ENCODE measurements around the gene KCTD10.

Gene KCTD10

GRCh38 chr12:109500406-109501185 lies 23.5 kb upstream of the KCTD10 start:
- no peak overlapping the region for H3K4me3 ChIP-seq (ENCODE audit: low read depth in 1 of 2, low read length in 2 of 2)
- DNase-seq (no peak), ATAC-seq (ENCODE audit: insufficient read depth, low read depth) (no peak)
- H3K9me3 ChIP-seq (ENCODE audit: insufficient read depth, low read length, severe bottlenecking) = no peaks in the 10 kb centered on the region
- peaks cover 74% of the 10 kb centered on the region for H3K36me3 ChIP-seq (ENCODE audit: insufficient read depth, low read length)
- H3K4me1 ChIP-seq (ENCODE audit: insufficient read depth, low read length) = no peaks in the 10 kb centered on the region
- no peak overlapping the region for H2AFZ ChIP-seq (ENCODE audit: low read depth, low read length)
- TF ChIP-seq, protein P1, sequence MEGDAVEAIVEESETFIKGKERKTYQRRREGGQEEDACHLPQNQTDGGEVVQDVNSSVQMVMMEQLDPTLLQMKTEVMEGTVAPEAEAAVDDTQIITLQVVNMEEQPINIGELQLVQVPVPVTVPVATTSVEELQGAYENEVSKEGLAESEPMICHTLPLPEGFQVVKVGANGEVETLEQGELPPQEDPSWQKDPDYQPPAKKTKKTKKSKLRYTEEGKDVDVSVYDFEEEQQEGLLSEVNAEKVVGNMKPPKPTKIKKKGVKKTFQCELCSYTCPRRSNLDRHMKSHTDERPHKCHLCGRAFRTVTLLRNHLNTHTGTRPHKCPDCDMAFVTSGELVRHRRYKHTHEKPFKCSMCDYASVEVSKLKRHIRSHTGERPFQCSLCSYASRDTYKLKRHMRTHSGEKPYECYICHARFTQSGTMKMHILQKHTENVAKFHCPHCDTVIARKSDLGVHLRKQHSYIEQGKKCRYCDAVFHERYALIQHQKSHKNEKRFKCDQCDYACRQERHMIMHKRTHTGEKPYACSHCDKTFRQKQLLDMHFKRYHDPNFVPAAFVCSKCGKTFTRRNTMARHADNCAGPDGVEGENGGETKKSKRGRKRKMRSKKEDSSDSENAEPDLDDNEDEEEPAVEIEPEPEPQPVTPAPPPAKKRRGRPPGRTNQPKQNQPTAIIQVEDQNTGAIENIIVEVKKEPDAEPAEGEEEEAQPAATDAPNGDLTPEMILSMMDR (IDR thresholded peaks at IDR 0.05; ENCODE audit: borderline replicate concordance, extremely low read depth, low read length, poor library complexity, severe bottlenecking) = no peak
- TF ChIP-seq EZH2 (IDR thresholded peaks at IDR 0.05; ENCODE audit: borderline replicate concordance, low read depth, low read length, severe bottlenecking) = no peak
- no peaks in the 10 kb centered on the region for H3K79me2 ChIP-seq (ENCODE audit: insufficient read depth, low read length)
- no peak overlapping the region for H3K4me2 ChIP-seq (ENCODE audit: insufficient read depth, low read length)
- H4K20me1 ChIP-seq (ENCODE audit: insufficient read depth, low read length) = no peaks in the 10 kb centered on the region
- no peaks in the 10 kb centered on the region for H3K27me3 ChIP-seq (ENCODE audit: insufficient read depth, low read length, poor library complexity)
- no peak overlapping the region for H3K27ac ChIP-seq (ENCODE audit: low read length)
- H3K9ac ChIP-seq (ENCODE audit: low read depth, low read length) = no peak overlapping the region

DNA sequence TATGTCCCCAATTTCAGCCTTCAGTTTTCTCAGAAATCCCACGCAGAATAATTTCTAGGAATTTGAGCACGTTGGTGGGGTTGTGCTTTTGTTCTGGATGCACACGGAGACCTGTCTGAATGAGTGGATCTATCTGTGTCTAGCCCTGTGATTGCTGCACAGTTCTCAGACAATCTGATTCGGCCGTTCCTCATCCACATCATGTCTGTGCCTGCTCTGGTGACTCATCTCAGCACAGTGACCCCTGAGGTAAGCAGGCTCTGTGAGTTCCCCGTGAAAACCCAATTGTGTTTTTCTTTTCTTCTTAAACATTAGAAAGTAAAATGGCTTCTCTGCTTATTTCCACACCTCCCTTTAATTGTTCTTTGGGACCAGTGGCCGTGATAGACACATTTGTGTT lies 20.6 kb upstream of the KCTD10 start:
- Histone ChIP-seq H3K36me3 (ENCODE audit: insufficient read depth, low read length) (peaks cover 58% of the 10 kb centered on the region), H3K79me2 (ENCODE audit: insufficient read depth, low read length) (no peaks in the 10 kb centered on the region)
- TF ChIP-seq, protein P1 (IDR thresholded peaks at IDR 0.05; ENCODE audit: borderline replicate concordance, extremely low read depth, low read length, poor library complexity, severe bottlenecking) = no peak
- TF ChIP-seq EZH2 (IDR thresholded peaks at IDR 0.05; ENCODE audit: borderline replicate concordance, low read depth, low read length, severe bottlenecking) = no peak

GRCh38 chr12:109496306-109496705 lies 19.2 kb upstream of the KCTD10 start:
- no peak overlapping the region for H3K9ac ChIP-seq (ENCODE audit: low read depth, low read length)
- no peaks in the 10 kb centered on the region for H3K9me3 ChIP-seq (ENCODE audit: insufficient read depth, low read length, severe bottlenecking)
- no peaks in the 10 kb centered on the region for H3K4me1 ChIP-seq (ENCODE audit: insufficient read depth, low read length)
- H4K20me1 ChIP-seq (ENCODE audit: insufficient read depth, low read length) = no peaks in the 10 kb centered on the region
- H2AFZ ChIP-seq (ENCODE audit: low read depth, low read length) = no peak overlapping the region
- H3K4me2 ChIP-seq (ENCODE audit: insufficient read depth, low read length) = no peak overlapping the region
- no peak overlapping the region for H3K4me3 ChIP-seq (ENCODE audit: low read depth in 1 of 2, low read length in 2 of 2)
- ATAC-seq (ENCODE audit: insufficient read depth, low read depth) (no peak), DNase-seq (no peak)
- no peak for TF ChIP-seq EZH2 (IDR thresholded peaks at IDR 0.05; ENCODE audit: borderline replicate concordance, low read depth, low read length, severe bottlenecking)
- TF ChIP-seq, protein P1 (IDR thresholded peaks at IDR 0.05; ENCODE audit: borderline replicate concordance, extremely low read depth, low read length, poor library complexity, severe bottlenecking) = no peak
- H3K36me3 ChIP-seq (ENCODE audit: insufficient read depth, low read length) = peaks cover 54% of the 10 kb centered on the region
- H3K27ac ChIP-seq (ENCODE audit: low read length) = no peak overlapping the region
- H3K79me2 ChIP-seq (ENCODE audit: insufficient read depth, low read length) = no peaks in the 10 kb centered on the region
- no peaks in the 10 kb centered on the region for H3K27me3 ChIP-seq (ENCODE audit: insufficient read depth, low read length, poor library complexity)

More for the DNA sequence above, 20.6 kb upstream of the KCTD10 start:
- Histone ChIP-seq H3K4me2 (ENCODE audit: insufficient read depth, low read length) (no peak overlapping the region), H3K27ac (ENCODE audit: low read length) (no peak overlapping the region), H3K9me3 (ENCODE audit: insufficient read depth, low read length, severe bottlenecking) (no peaks in the 10 kb centered on the region), H4K20me1 (ENCODE audit: insufficient read depth, low read length) (no peaks in the 10 kb centered on the region), H3K27me3 (ENCODE audit: insufficient read depth, low read length, poor library complexity) (no peaks in the 10 kb centered on the region), H3K4me3 (ENCODE audit: low read depth in 1 of 2, low read length in 2 of 2) (no peak overlapping the region), H3K4me1 (ENCODE audit: insufficient read depth, low read length) (no peaks in the 10 kb centered on the region), H3K9ac (ENCODE audit: low read depth, low read length) (no peak overlapping the region), H2AFZ (ENCODE audit: low read depth, low read length) (no peak overlapping the region)
- ATAC-seq (ENCODE audit: insufficient read depth, low read depth) = no peak
- no peak for DNase-seq

Data from DND-41 (cell line).